ENCODE results near the gene KLK13. TPM values are rescaled to one million over a fixed set of nuclear protein-coding genes. Genes with fewer than 3 reads are reported as not detected.

The KLK13 gene
- total and polyA plus RNA-seq, 2 of the 8 experiments (the other 6 are each of a cell fraction or from before 2014, with no cell fraction given) = 4.2 to 4.5 TPM

DNA sequence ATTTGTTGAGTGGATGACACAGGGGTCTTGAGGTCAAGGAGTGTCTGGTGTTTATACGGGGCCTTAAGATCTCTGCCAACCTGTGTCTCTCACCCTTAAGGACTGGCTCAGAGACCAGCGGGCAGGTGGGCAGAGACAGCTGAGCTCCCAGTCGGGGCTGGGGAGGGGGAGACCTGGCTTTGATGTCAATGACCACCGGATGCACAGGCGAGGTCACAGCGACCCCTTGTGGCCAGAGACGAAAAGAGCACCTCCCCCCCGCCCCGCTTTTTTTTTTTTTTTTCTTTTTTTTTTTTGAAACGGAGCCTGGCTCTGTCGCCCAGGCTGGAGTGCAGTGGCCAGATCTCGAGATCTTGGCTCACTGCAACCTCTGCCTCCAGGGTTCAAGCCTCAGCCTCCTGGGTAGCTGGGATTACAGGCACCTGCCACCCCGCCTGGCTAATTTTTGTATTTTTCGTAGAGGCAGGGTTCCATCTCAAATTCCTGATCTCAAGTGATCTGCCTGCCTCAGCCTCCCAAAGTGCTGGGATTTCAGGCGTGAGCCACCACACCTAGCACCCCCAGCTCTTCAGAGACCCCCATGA lies 29.9 kb upstream of the KLK13 start:
- CTCF ChIA-PET (ENCODE audit: partially characterized antibody) = interaction anchor here (0.6 to 8.3 kb wide), 31 partner anchors 9 to 1029 kb away, joined by 3 to 269 read pairs (median 5); partner anchors contain the start of genes KLK10, KLK11, KLK13 and KLK4
- H3K9me3 ChIP-seq (ENCODE audit: insufficient read depth in 2 of 2, low read depth in 1 of 2, low read length in 1 of 2) = no peaks in the 10 kb centered on the region
- no peak overlapping the region for H2BK5ac ChIP-seq (ENCODE audit: low read depth, low read length)

More for the DNA sequence above, 29.9 kb upstream of the KLK13 start:
- DNase-seq (ENCODE audit: low read depth in 1 of 2, low spot score in 2 of 2) = peak in 1 of 2 experiments; percentile 83
- TF ChIP-seq, protein P1, sequence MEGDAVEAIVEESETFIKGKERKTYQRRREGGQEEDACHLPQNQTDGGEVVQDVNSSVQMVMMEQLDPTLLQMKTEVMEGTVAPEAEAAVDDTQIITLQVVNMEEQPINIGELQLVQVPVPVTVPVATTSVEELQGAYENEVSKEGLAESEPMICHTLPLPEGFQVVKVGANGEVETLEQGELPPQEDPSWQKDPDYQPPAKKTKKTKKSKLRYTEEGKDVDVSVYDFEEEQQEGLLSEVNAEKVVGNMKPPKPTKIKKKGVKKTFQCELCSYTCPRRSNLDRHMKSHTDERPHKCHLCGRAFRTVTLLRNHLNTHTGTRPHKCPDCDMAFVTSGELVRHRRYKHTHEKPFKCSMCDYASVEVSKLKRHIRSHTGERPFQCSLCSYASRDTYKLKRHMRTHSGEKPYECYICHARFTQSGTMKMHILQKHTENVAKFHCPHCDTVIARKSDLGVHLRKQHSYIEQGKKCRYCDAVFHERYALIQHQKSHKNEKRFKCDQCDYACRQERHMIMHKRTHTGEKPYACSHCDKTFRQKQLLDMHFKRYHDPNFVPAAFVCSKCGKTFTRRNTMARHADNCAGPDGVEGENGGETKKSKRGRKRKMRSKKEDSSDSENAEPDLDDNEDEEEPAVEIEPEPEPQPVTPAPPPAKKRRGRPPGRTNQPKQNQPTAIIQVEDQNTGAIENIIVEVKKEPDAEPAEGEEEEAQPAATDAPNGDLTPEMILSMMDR (IDR thresholded peaks at IDR 0.05; ENCODE audit: control extremely low read depth in 1 of 3, insufficient read depth in 1 of 3, low read depth in 1 of 3, low read length in 3 of 3) = peak; percentile 65 to 86 (median 77)
- no peak for TF ChIP-seq PHF8 (conservative IDR thresholded peaks at IDR 0.05; ENCODE audit: low read depth, low read length)
- peak; percentile 89 to 91 for TF ChIP-seq RAD21 (IDR thresholded peaks at IDR 0.05 in 1 of 2, conservative IDR thresholded peaks at IDR 0.05 in 1 of 2; ENCODE audit: low read depth in 2 of 2, low read length in 2 of 2)
- TF ChIP-seq SIN3A (conservative IDR thresholded peaks at IDR 0.05 in 1 of 2, IDR thresholded peaks at IDR 0.05 in 1 of 2; ENCODE audit: low read depth in 1 of 2, low read length in 2 of 2) = 0 out of 4 replicates have a peak, but pooled peaks of 1 of the 2 experiments have one; percentile 40
- H2BK15ac ChIP-seq (ENCODE audit: low read length) = no peak overlapping the region
- H2AFZ ChIP-seq (ENCODE audit: low read length) = no peak overlapping the region
- peaks cover 0 to 3% of the 10 kb centered on the region in 2 experiments for H4K20me1 ChIP-seq (replicated peaks in 1 of 2; ENCODE audit: control insufficient read depth in 1 of 2, insufficient read depth in 2 of 2, low read length in 2 of 2)
- H2BK12ac ChIP-seq (ENCODE audit: low read depth, low read length) = no peak overlapping the region
- no peak overlapping the region for H3K4ac ChIP-seq (replicated peaks; ENCODE audit: insufficient read length, low read depth, low read length)
- POLR2A ChIA-PET (ENCODE audit: partially characterized antibody) = interaction anchor here (0.6 to 1.4 kb wide), 3 partner anchors 73 to 299 kb away, joined by 3 to 4 read pairs (median 3); no protein-coding TSS in a partner anchor
- H3K14ac ChIP-seq (ENCODE audit: insufficient read length) = no peak overlapping the region
- 49% methylated on average over 6 of the region's 15 CpGs; no CpG with 5 or more reads in 1 of the 2 experiments for WGBS, 2 experiments (ENCODE audit: extremely low coverage in 1 of 2, insufficient coverage in 1 of 2, insufficient read length in 1 of 2, insufficient replicate concordance in 2 of 2, low coverage in 1 of 2, low lambda C conversion rate in 2 of 2, missing lambda C conversion rate in 1 of 2)
- peaks cover 0 to 6% (median 2%) of the 10 kb centered on the region in 4 experiments; a peak in 5 of 7 replicates for H3K4me1 ChIP-seq (replicated peaks in 1 of 4; ENCODE audit: control insufficient read depth in 3 of 4, insufficient read depth in 4 of 4, low read length in 3 of 4)
- no peak overlapping the region for H3K56ac ChIP-seq (replicated peaks; ENCODE audit: insufficient read length, low read depth, low read length)
- no peak overlapping the region for H2BK120ac ChIP-seq (replicated peaks; ENCODE audit: low read depth, low read length)
- no peak overlapping the region for H3K27ac ChIP-seq (ENCODE audit: low read depth, low read length)
- H3K27me3 ChIP-seq (replicated peaks in 1 of 4; ENCODE audit: control insufficient read depth in 3 of 4, extremely low read depth in 1 of 4, insufficient read depth in 3 of 4, low read length in 3 of 4) = no peaks in the 10 kb centered on the region; a peak in 1 of 7 replicates
- no peaks in the 10 kb centered on the region; the same call in 1 of the 2 replicates for H3K79me1 ChIP-seq (ENCODE audit: low read depth, low read length)
- no peaks in the 10 kb centered on the region for H3K23me2 ChIP-seq (ENCODE audit: low read depth, low read length)
- H2BK20ac ChIP-seq (ENCODE audit: low read length) = no peak overlapping the region; the same call in 1 of the 2 replicates
- no peak overlapping the region for H4K91ac ChIP-seq (replicated peaks; ENCODE audit: insufficient read length, low read length)
- H3K18ac ChIP-seq (ENCODE audit: extremely low read depth, low read length) = no peak overlapping the region
- no peak overlapping the region for H2AK5ac ChIP-seq (ENCODE audit: low read depth, low read length)
- no peaks in the 10 kb centered on the region for H3K36me3 ChIP-seq (ENCODE audit: control insufficient read depth in 2 of 4, insufficient read depth in 4 of 4, low read length in 3 of 4)
- FAIRE-seq = no peak
- no peak overlapping the region for H3K4me3 ChIP-seq (ENCODE audit: extremely low read depth in 1 of 4, insufficient read depth in 2 of 4, low read depth in 3 of 4, low read length in 4 of 4)
- H4K8ac ChIP-seq (ENCODE audit: extremely low read depth, insufficient read depth, low read length) = no peak overlapping the region
- no peak overlapping the region for H3K4me2 ChIP-seq (ENCODE audit: insufficient read depth in 1 of 2, low read depth in 2 of 2, low read length in 2 of 2)
- H3K23ac ChIP-seq (ENCODE audit: insufficient read length) = no peak overlapping the region
- H3K9ac ChIP-seq (replicated peaks in 1 of 4; ENCODE audit: extremely low read depth in 1 of 4, low read depth in 3 of 4, low read length in 3 of 4) = no peak overlapping the region
- no peak overlapping the region for H4K5ac ChIP-seq (ENCODE audit: insufficient read length, low read depth, low read length)
- H3K79me2 ChIP-seq (ENCODE audit: control insufficient read depth in 1 of 2, insufficient read depth in 2 of 2, low read length in 2 of 2) = no peaks in the 10 kb centered on the region
